ENCODE data around the gene FILIP1L. TPM values are rescaled to one million over a fixed set of nuclear protein-coding genes. Genes with fewer than 3 reads are reported as not detected.

The FILIP1L gene
- polyA plus RNA-seq, 12 donors = 55.9 to 104 (median 65.0) TPM; not detected in 1

DNA sequence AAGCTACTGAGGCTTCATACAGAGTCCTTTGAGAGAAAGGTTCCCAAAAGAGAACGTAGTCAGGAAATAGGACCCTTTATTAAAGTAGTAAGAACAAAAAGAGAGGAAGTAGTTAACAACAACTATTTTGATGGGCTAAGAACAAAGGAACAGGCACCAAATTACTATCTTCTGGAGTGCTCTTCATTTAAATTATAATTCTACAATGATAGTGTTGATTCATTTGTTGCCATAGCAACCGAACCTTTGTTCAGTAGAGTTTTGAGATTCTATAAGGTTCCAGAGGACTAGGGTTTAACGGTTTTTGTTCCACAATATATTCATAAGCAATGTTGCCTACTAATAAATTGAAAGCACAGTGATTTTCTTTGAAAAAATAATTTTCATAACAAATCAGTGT, 217.8 kb downstream of the FILIP1L start:
- DNase-seq = no peak

DNA sequence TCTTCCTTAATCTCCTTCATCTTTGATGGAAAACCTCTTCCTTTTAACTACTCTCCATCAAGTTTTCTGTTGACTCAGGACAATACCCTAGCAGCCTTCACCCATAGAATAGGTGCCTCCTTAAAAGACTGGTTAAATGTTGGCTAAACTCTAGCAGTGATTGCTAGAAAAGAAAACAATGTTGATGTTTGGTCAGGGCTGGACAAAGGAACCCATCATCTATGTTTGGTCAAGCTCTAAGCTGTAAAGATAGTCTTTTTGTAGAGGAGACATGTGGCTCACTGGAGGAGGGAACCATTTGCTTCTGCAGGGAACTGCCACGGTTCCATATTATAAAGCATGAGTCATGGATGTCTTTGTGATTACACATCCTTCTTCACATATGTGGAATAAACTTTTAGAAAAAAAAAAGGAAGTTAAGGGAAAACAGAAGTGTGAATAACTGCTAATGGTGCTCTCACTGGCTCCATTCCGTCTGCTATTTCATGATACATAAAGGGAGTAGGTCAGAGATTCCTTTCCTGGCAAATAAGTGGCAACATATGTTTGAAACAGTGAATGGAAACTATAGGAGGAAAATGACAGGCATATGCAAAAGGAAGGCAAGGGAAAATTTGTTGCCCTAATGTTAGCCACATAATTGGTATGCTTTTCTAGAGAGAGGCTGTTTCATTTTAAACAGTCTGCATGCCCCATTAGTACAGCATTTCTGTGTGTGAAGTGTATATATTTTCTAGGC, 218.4 kb downstream of the FILIP1L start:
- DNase-seq = peak; percentile 26

DNA sequence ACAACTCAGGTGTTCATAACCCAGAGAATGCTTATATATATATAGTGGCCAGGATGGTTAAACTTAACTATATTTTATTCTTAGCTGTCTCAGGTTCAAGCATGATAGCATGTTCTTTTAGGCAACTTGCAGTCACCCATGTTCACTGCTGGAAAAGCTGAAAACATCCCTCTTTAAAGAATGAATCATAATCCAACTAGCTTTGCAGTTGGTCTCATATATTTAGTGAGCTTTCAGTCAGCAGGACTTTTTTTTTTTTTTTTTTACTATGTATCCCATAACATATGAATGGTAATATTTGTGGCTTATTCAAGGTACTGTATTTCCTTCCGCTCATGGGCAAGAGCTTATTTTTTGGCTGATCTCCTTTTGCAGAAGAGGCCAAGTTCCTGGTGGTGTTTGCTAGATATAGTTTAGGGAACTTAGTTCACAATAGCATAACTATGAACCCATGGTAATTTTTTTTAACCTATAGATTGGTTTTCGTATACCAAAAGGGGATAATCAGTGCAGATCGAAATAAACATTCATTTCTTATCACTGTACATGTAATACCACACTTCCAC, 219.1 kb downstream of the FILIP1L start:
- no peak for DNase-seq

DNA sequence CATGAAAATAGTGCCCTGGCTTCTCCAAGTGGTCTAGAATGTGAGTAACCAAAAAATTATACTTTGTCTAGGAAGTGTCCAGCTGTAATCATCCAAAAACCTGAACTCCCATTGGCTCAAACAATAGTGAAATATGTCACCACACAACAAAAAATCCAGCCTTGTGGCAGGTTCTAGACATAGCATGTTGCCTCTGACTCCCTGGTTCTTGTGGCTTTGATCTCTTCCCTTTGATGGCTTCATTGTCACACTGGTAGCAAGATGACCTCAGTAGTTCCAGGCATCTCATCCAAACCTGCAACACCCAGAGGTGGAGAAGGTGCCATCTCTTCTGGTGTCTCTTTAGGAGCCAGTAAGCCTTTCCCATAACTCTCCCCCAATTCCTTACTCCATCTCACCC, 222.0 kb downstream of the FILIP1L start:
- no peak for DNase-seq

DNA sequence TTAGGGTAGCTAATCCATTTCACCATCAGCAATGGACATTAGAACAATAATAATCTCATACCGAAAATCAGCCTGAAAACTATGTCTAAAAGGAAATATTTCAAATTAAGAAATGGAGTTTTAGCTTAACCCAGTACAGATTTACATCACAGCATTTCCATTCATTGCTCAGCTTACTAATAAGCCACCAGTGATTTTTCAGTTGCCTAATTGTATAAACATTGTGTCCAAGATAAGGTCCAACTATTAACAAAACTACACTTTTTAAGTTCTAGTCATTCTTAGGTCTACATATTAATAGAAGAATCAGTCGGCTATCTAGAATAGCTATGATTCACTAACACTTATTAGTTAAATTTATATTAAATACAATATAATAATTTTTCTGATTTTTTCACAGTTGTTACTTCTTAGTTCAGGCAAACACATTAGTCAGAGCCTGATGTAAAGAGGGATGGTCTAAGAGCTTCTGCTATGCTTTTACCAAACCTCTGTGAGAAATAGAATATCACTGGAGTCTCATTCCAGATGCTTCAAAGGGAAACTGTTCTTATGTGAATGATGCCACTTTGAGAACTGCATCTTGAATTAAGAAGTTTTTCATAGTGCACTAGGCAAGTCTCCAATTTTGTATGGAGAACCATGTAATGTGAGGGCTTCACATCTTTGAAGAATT, 222.6 kb downstream of the FILIP1L start:
- no peak for DNase-seq

DNA sequence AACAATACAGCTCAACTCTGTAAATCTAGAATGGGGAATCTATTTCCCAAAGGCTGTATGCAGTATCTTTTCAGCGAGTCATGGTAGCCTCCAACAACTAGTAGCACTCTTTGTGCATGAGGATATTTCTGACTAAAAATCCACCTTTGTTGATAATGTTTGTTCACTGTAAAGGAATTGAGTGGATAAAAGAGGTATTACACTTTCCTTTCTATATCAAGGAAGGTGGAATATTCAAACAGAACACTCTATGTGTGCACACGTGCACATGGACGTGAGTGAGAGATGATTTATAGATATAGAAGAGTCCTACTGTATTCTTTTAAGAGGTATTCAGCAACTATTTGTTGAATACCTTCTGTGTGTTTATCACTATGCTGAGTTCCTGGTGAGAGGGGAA, 228.4 kb downstream of the FILIP1L start:
- DNase-seq = no peak

DNA sequence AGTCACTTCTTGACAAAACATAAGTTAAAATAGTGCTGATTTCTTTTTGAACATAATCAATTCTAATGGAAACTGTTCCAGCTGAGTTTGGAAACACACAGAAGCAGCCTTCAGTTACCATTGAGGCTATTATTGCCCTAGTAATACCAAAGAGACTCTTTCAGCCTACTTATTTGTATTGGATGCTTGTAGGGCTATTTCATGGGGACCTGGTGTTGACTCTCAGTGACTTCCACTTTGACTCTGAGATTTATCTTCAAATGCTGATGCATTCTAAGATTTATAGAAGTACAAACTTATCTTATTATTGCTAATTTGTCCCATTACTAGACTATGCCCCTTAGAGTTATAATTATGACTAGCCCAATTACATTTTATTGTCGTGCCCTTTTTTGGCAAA, 229.2 kb downstream of the FILIP1L start:
- no peak for DNase-seq

DNA sequence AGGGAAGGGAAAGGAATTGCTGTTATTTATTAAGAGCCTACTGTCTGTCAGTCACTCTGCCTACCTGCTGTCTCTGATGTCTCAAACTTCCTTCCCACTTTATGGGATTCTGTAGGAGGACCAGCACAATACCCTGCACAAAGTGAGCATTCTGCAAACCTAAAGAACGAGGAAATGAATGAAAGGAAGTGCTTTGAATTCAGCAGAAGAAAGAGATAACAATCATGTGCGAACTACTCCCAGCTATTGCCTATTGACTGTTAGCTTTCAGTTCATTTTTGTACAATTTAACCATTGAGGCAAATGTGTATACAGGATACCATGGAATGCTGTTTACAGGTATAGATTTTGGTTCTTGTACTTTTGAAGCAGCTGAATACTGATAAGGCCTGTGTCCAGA, 229.8 kb downstream of the FILIP1L start:
- DNase-seq = no peak

DNA sequence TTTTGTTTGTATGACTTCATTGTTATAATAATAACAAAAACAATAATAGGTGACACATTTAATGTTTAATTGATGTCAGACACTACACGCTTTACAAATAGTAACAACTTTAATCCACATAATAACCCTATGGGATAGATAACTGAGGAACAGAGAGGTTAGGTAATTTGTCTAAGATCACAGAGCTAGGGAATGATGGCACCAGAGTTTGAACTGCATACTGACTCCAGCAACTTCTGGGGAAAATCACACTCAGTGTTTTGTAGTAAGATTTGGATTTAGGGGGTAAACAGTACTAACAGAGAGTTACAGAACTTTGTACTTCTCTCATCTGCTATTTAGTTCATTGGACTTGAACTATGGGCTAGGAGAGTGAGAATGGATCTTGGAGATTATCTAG, 230.6 kb downstream of the FILIP1L start:
- DNase-seq = no peak

DNA sequence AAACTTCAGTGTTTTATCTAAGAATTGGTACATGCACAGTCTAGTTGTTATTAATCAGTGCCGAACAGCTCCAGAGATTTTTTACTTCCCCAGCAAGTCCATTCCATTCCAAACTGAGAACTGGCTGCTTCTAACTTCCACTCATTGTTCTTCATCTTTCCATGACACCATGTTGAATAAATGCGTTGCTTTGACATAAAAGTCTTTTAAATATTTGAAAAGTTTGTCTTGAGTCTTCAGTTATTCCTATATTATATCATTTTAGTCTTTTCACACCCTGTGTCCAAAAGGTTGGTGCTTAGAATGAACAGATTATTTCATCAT, 231.2 kb downstream of the FILIP1L start:
- no peak for DNase-seq

DNA sequence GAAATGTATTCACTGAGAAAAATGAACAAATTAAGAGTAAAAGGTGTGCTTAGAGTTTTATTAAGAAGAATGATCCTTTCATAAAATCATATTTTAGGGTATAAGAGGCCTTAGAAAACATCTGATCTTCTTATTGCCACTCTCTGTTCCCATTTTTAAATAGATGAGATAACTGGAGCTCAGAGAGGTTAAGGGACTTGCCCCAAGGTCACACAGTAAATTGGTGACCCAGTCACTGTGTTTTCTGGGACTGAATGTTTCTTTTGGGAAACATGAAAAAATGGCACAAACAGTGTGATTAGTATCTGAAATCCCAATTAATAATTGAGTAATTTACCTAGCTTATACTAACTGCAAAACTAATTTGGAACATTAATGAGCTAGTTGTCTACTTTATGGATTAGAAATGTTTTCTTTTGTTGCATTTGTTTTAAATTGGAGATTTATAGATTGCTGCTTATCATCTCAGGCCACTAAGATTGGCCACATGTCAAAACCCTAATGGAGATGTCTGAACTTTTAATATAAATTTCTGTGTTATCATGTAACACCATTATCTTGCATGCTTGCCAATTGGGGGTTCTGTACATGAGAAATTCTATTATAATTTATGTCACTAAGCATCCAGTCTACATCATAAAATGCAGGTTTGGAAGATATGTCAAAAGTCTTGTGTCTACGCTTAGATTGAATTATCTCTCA, 231.7 kb downstream of the FILIP1L start:
- no peak for DNase-seq

DNA sequence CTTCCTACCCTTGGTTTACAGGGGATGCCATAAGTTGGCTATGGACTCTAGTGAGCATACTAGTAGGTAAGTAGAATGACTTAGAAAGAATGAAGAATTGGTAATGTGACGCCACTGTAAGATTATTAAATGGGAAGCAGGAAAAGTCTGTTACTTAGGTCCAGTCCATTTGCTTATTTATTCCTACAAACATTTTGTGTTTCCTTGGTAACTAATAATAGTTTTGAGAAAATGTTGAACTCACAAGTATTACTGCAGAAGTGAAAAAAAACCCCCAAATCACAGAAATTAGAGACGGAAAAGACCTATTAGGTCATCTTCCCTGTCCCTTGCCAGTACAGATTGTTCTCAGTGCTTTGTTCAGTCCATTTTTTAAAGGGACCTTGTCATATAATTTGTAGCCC, 233.2 kb downstream of the FILIP1L start:
- DNase-seq = peak; percentile 72

DNA sequence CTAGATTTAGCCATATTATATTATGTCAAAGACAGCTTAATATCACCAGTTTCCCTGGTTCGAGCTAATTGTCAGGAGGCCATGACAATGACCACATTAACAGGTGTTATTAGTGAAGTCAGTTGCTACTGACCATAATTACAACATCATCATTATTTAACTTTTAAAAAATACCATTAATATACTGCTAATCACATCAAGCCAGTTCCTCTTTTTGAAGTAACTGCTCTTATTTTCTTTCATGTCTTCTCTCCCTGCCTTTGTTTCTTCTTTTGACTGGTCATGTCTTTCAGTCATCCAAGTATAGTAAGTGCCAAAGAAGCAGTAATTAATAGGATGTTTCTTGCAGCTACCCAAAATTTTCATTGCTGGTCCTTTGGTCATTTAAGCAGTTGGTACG, 235.0 kb downstream of the FILIP1L start:
- DNase-seq = no peak

DNA sequence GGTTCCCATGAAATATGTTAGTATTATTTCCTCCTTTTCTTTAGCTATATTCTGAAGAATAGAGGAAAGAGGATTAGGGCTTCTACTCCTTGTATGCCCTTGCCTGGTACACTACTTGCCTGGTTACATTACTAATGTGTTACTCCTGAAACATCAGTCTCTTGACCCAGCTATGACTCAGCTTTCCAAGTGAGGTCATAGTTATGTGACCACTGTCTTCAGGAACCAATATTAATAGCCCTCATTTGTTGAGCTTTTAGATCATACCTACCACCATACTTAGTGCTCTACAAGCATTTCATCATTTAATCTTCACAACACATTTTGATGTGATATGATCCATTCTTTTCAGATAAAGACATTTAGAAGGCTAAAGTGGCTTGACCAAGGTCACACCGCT, 236.3 kb downstream of the FILIP1L start:
- DNase-seq = no peak

DNA sequence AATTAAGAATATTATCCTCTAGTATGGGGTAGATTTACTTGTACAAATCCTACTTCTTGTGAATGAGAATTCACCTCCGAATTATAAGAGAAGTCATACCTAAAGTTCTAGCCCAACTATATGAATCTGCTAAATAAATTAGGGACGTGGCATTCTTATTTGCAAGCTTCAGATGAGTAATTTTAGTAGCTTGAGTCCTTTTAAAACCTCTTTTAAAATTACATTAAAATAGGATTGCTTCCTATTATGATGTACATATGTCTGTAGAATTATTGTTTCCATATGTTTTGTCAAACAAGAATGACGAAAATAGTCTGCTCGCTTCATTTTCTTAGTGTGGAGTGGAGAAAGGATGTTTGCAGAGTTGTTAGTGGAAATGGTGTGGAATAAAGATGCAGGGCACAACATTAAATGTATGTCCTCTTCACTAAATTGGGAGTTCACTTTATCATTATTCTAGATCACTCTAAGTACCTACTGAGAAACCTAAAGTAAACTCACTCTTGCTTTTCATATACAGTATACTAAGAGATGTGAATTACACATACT, 237.2 kb downstream of the FILIP1L start:
- DNase-seq = peak; percentile 59

DNA sequence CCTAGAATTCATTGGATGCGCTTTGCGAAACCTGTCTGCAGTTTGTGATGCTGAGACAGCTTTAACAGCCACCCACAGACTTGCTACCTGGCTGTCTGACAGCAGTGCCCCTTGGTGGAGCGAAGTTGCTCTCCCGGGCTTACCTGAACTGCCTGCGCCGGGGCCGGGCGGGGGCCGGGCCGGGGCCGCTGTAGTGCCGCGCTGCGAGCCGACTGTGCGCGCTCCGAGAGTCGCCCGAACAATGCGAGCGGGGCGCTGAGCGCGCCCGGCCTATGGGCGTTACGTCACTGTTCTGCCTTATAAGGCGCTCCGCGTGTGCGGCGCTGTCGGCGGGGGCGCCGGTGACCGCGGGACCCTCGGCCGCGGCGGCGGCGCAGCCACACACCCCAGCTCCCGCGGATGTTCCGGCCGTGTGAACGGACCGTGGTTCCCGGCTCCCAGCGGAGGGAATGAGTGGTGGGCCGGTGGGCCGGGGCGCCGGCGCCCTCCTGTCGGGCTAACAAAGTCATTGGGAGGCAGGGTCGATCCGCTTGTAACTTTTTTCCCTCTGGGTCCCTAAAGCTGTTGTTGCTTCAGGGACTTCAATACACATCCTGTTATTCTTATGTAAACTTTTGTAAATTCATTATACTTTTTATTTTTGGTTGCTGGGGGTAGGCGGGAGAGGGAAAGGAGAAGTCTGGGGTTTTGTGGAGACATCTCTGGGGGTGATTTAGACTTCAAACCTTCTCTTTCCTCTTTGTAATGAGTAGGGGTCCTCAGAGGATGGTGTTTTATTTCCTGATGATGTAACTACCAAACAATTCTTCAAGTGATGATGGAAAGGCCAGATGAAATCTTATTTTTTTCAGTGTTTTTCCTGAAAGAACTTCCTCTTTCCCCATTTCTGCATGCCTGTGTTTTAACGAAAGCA, 238.1 kb downstream of the FILIP1L start:
- DNase-seq = peak; percentile 91

DNA sequence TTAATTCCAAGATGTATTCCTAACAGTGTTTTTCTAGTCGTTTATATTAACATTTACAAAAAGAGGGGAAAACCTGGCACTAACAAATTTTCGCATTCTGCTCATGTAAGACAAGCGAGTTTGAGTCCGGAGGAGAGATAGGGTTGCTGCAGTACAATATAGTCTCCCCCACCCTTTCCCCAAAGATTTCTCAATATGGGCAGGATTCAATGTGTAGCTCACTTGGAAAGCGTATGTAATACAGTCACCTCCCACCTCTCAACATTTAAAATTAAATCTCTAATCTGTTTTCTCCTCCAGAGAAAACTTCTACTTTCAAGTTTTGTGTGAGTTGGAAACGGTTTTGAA, 238.7 kb downstream of the FILIP1L start:
- DNase-seq = peak; percentile 83

DNA sequence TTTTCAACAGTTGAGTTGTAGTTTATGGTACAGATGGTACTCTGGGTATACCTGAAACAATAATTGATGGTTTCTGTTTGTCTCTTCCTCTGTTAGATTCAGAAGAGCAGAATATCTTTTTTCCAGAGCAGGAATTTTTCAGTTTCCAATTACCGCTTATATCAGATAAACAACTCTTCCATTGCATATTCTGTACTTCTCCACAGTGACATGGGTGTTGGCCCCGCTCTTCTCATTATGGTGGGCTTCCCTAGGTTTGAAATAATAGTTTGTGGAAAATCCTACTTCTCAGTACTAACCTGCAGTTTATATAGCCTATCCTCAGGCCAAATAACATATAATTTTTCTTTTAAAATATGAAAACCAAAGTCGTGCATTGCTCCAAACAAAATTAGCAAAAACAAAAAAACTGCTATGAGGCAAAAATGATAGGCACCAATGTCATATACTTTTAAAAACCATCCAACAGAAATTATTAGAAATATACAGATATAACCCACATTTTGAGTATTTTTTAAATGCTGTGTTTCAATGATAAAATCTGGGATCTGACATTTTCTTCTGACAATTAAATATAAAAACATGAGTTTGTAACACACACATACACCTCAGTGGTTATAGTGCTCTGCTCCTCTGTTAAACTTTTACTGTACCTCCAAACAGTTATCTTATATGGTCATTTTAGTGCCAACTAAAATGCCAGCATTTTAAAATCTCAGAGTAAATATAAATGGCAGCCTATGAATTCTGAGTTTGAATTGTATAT, 239.9 kb downstream of the FILIP1L start:
- peak; percentile 39 for DNase-seq

DNA sequence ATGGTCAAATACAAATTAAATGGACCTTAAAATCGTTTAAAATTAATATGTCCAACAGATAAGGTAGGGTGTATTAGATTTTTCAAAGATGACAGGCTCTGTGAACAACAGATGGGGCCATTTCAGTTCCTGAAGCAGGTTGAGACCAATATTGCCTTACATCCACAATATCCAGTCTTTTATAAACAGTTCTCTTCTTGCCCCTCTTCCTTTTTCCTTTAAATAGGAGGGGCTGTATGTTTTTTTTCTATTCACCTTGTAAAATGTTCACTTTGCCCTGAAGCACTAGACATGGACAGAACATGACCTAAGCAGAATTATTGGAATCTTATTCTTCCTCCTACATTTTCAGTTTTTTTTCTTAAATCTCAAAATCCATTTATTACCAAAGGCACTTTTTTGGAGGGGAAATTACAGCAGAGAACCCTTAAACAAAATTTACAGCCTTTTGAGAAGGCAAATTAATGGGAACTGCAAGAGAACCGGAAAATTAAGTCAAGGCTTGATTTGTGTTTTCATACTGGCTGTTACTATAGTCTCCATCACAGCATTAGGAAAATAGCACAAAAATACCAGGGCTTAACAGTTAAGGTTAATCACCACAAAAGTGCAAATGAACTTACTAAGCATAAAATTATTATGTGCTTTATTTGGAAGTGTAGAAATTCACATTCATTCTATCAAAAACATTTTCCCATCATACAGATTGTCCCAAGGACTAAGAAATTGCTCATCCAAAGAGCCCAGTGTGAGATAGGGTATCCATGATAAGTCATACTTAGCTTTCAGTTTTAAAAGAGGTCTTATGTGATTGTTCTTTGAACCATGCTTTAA, 240.8 kb downstream of the FILIP1L start:
- peak; percentile 38 for DNase-seq

DNA sequence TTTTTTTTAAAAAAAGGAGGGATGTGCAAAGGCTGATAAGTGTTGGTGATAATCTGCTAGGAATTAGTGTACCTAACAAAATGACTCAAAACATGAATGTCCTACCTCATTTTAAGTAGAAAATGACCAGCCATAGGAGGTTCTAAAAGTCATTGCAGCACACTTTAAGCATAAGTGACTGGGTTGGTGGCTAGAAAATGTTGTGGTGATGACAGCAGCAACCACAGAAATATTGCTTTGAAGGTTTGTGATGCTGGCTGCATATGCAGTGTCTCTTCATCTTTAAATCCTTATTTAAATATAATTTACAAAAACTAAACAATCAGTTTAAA, 241.4 kb downstream of the FILIP1L start:
- no peak for DNase-seq

Measured in muscle of arm (tissue), 12 donors.